GM23248 (cell line): ENCODE data around the gene P4HA2.

Experiments used
- EZH2 ChIP-seq: fragments of 200-600 bp; sonication (generic); IDR thresholded peaks from 2 replicates; pipeline ENCODE4 v1.6.1; 2018; ENCODE audit warnings: antibody characterized with exemption, mild to moderate bottlenecking; ENCODE audit not compliant: insufficient read depth, poor library complexity, severe bottlenecking
- EZH2phosphoT487 ChIP-seq: fragments of 200-600 bp; sonication (generic); IDR thresholded peaks from 2 replicates; pipeline ENCODE4 v1.6.1; 2018; ENCODE audit warnings: antibody characterized with exemption, moderate library complexity, mild to moderate bottlenecking, low read depth; ENCODE audit not compliant: insufficient read depth

DNA sequence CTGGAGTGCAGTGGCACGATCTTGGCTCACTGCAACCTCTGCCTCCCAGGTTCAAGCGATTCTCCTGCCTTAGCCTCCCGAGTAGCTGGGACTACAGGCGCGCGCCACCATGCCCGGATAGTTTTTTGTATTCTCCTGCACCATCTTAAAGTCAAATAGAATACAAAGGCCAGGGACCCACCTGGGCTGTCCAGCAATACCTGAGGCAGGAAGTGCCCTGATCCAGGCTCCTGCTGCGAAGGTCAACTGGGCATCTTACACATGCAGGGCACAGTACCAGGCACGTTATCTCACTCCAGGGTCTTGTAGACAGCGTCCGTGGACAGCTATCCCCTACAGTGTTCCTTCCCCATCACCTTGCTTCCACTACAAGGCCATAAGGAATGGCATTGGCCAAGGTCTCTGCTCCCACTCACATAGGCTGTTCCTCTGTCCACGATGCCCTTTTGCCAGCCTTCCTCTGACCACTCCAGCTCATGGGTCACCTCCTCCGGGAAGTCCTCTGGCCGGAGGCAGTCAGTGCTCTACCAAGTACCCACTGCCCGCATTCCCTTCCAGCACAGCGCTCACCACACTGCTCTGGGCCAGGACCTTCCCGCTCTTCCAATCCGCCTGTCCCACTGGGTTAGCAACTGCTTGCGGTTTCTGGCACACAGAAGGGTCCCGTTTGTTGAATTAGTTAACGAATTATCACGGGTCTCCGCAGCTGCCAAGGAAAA lies 978 bp downstream of the P4HA2 start:
- no peak for TF ChIP-seq EZH2
- TF ChIP-seq EZH2phosphoT487 = no peak
